HUES48 (cell line): ENCODE results near the gene SLC12A6.
A peak's percentile ranks its signal among the peaks of the same experiment; 100 is the strongest.
"Not testable (repeated sequence)": the region's sequence is repeated elsewhere in the genome, so short reads cannot be mapped to it uniquely, and the experiment has no call there.

Source experiments
- H3K27ac ChIP-seq: one replicate; pipeline ENCODE4 v1.7.0; 2013; ENCODE audit warnings: low read depth, low read length, inconsistent platforms
- H3K27me3 ChIP-seq: 2 replicates; pipeline ENCODE4 v1.6.1; 2013; ENCODE audit warnings: mild to moderate bottlenecking, low read length; ENCODE audit not compliant: control insufficient read depth, insufficient read depth
- H3K36me3 ChIP-seq: 2 replicates; pipeline ENCODE4 v1.6.1; 2013; ENCODE audit warnings: low read length; ENCODE audit not compliant: control insufficient read depth, insufficient read depth
- H3K4me1 ChIP-seq: 2 replicates; pipeline ENCODE4 v1.6.1; 2013; ENCODE audit warnings: mild to moderate bottlenecking, low read length; ENCODE audit not compliant: control insufficient read depth, insufficient read depth
- H3K4me3 ChIP-seq: 2 replicates; pipeline ENCODE4 v1.5.1; 2013; ENCODE audit warnings: mild to moderate bottlenecking, low read depth, low read length
- H3K9ac ChIP-seq: 2 replicates; pipeline ENCODE4 v1.6.1; 2013; ENCODE audit warnings: mild to moderate bottlenecking, low read depth, low read length, moderate library complexity
- H3K9me3 ChIP-seq: 2 replicates; pipeline ENCODE4 v1.6.1; 2013; ENCODE audit warnings: low read length; ENCODE audit not compliant: control insufficient read depth, insufficient read depth

SLC12A6 gene

GRCh38 chr15:34223904-34224596 lies 113.5 kb downstream of the SLC12A6 start:
- peak overlapping the region; percentile 81 for H3K9ac ChIP-seq
- H3K4me1 ChIP-seq = peaks cover 5% of the 10 kb centered on the region
- no peaks in the 10 kb centered on the region for H3K9me3 ChIP-seq
- H3K4me3 ChIP-seq = peak overlapping the region; percentile 99
- peak overlapping the region; percentile 91 for H3K27ac ChIP-seq
- no peaks in the 10 kb centered on the region for H3K27me3 ChIP-seq
- peaks cover 18% of the 10 kb centered on the region for H3K36me3 ChIP-seq

DNA sequence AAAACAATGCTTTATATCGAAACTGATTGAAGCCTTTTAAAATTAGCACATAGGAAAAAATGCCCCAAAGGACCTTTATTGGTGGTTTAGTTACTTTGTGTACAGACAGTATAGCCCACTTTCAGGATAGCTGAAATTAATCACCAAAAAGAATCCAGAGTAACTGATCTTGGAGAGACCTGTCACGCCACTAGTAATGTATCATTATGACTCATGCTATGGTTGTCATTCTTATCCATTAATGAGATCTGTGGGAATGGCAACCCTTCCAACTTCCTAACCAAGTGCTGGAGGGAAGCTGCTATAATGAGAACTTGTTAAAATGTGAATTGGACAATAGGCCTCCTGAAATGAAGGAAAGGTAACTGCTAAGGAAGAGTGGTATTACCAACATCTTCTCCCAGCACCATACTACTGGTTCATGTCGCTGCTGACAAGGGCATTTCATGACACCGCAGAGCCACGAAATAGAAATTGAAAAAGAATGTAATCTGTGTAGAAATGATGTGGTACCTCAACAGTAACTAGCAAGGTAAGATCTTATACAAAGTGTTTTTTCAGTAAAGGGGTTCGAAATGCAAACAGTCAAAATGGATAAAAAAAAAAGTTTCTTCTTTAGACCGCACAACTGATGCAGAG lies 119.9 kb downstream of the SLC12A6 start:
- H3K27ac ChIP-seq = no peak overlapping the region
- no peak overlapping the region for H3K9ac ChIP-seq

DNA sequence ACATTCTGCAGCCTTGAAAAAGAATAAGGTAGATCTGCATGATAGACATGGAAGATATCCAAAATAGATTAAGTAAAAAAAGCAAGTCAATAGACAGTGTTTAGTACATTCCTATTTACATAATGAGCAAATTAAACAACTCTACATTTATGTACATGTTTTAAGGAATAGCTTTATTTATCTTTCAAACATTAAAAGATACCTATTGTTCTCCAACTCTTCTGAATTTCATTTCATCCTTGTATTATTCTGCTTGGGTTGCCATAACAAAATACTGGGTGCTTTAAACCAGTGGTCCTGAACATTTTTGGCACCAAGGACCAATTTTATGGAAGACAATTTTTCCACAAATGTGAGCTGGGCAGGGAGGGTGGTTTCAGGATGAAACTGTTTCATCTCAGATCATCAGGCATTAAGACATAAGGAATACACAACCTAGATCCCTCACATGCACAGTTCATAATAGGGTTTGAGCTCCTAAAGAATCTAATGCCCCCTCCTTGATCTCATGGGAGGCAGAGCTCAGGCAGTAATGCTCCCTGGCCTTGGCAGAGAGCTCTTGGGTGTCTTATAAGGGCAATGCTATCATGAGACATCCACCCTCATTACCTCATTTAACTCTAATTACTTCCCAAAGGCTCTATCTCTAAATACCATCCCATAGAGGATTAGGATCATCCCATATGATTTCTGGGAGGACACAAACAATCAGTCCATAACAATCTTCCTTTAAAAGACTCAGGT lies 120.9 kb downstream of the SLC12A6 start:
- Histone ChIP-seq H3K4me1 (peaks cover 30% of the 10 kb centered on the region), H3K9me3 (no peaks in the 10 kb centered on the region), H3K27me3 (no peaks in the 10 kb centered on the region), H3K27ac (no peak overlapping the region), H3K9ac (no peak overlapping the region), H3K4me3 (no peak overlapping the region), H3K36me3 (no peaks in the 10 kb centered on the region)

More for the DNA sequence above, 119.9 kb downstream of the SLC12A6 start:
- no peaks in the 10 kb centered on the region for H3K27me3 ChIP-seq
- H3K36me3 ChIP-seq = no peaks in the 10 kb centered on the region
- no peak overlapping the region for H3K4me3 ChIP-seq
- no peaks in the 10 kb centered on the region for H3K9me3 ChIP-seq
- peaks cover 24% of the 10 kb centered on the region for H3K4me1 ChIP-seq

- no peaks in the 10 kb centered on the region for H3K36me3 ChIP-seq
- H3K4me1 ChIP-seq = peaks cover 30% of the 10 kb centered on the region
- H3K4me3 ChIP-seq = peak overlapping the region; percentile 57
- H3K9me3 ChIP-seq = no peaks in the 10 kb centered on the region
- no peaks in the 10 kb centered on the region for H3K27me3 ChIP-seq
- H3K27ac ChIP-seq = peak overlapping the region; percentile 91
- H3K9ac ChIP-seq = peak overlapping the region; percentile 69
Measured at GRCh38 chr15:34214135-34214534, 123.4 kb downstream of the SLC12A6 start.

- no peak overlapping the region for H3K9ac ChIP-seq
- H3K27ac ChIP-seq = peak overlapping the region; percentile 91
- no peaks in the 10 kb centered on the region for H3K27me3 ChIP-seq
- H3K9me3 ChIP-seq = no peaks in the 10 kb centered on the region
- H3K4me1 ChIP-seq = peaks cover 31% of the 10 kb centered on the region
- no peaks in the 10 kb centered on the region for H3K36me3 ChIP-seq
- H3K4me3 ChIP-seq = peak overlapping the region; percentile 57
Measured at GRCh38 chr15:34213690-34214089, 123.9 kb downstream of the SLC12A6 start.

DNA sequence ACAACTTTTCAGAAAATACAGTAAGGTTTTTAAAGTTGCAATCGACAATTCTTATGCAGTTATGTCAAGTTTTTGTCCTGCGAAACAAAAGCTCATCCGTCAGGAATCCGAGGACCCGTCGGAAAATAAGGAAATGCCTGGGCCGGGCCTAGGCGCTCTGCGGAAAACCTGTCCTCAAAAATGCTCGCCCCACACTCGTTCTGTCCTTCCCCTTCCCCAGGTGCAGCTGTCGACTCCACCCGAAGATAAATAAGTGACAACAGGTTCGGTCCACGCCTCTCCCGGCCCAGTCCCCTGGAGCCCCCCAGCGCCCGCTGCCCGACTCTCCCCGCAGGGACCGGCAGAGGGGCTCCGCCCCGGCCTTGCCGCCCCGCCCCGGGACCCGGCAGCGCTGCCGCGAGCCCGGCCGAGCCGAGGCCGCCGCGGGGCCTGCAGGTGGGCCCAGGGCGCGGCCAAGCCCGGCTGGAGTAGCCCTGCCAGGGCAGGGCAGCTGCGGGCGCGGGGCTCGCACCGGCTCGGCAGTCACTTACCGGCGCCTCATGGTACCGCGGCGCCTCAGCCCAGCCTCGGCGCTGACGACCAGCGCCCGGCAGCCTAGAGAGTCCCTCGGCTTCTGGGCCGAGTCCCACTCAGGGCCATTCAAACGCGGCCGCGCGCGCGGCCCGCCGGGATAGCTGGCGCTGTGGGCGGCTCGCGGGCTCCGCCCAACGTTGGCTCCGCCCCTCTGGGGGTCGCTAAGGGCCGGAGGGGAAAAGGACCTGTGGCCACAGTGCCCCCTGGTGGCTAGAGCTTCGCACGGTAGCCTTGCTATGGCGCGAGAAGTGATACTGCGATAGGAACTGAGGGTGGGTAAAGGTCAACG lies 127.9 kb downstream of the SLC12A6 start, which contains the start of gene KATNBL1:
Gene KATNBL1 (minus strand): TSS at position 676 of the 862 bp plus-strand sequence. CDS start 46,420 bp downstream, outside the sequence.
- Histone ChIP-seq H3K4me3 (peak within 1 kb of the TSS; percentile 94), H3K27me3 (no peaks in the 10 kb centered on the region), H3K4me1 (peaks cover 32% of the 10 kb centered on the region), H3K9ac (peak within 1 kb of the TSS; percentile 86), H3K36me3 (0 out of 2 replicates have a peak, but pooled peaks cover 5% of the 10 kb centered on the region), H3K27ac (peak within 1 kb of the TSS; percentile 96), H3K9me3 (no peaks in the 10 kb centered on the region)

DNA sequence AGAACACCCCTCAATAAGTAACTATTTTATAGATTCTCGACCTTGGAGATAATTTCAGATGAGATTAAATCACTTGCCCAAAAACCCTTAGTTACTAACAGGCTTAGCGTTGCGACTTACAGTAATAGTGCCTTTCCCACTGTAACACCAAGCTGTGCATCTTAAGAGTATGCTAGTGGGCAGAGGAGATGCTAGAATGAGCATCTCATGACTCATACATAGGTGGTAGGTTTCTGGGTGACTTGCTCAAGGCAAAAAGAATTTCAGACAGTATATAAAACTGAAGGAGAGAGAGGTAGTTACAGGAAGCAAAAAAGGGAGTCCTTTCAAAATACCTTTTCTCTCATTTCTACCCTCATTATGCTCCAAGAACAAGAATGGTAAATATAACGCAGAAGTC lies 131.6 kb downstream of the SLC12A6 start:
- no peak overlapping the region for H3K4me3 ChIP-seq
- H3K36me3 ChIP-seq = 0 out of 2 replicates have a peak, but pooled peaks cover 5% of the 10 kb centered on the region
- no peaks in the 10 kb centered on the region; the same call in 1 of the 2 replicates for H3K9me3 ChIP-seq
- H3K4me1 ChIP-seq = peaks cover 7% of the 10 kb centered on the region; the same call in 1 of the 2 replicates
- no peaks in the 10 kb centered on the region for H3K27me3 ChIP-seq
- H3K9ac ChIP-seq = no peak overlapping the region
- no peak overlapping the region for H3K27ac ChIP-seq

DNA sequence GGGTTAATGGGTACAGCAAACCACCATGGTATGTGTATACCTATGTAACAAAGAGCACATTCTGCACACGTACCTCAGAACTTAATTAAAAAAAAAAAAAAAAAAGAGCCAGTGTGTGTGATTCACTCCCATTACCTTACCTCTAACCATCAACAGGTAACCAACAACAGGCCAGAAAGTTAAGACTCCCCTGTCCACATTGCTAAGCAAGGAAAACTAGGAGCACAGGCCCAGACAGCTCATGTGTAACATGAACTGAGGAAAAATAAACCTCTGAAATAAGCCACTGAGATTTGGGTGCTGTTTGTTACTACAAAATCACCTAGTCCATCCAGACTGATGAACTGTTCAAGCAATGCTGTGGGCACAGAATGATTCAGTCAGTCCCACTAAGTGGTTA lies 133.6 kb downstream of the SLC12A6 start:
- Histone ChIP-seq H3K4me3 (no peak overlapping the region), H3K9me3 (no peaks in the 10 kb centered on the region; the same call in 1 of the 2 replicates), H3K27me3 (no peaks in the 10 kb centered on the region), H3K27ac (no peak overlapping the region), H3K36me3 (0 out of 2 replicates have a peak, but pooled peaks cover 5% of the 10 kb centered on the region), H3K4me1 (peaks cover 7% of the 10 kb centered on the region; the same call in 1 of the 2 replicates), H3K9ac (no peak overlapping the region)

GRCh38 chr15:34203305-34203704 lies 134.3 kb downstream of the SLC12A6 start:
- Histone ChIP-seq H3K4me1 (peaks cover 2% of the 10 kb centered on the region; the same call in 1 of the 2 replicates), H3K4me3 (no peak overlapping the region), H3K9me3 (no peaks in the 10 kb centered on the region; the same call in 1 of the 2 replicates), H3K27me3 (no peaks in the 10 kb centered on the region), H3K27ac (no peak overlapping the region), H3K36me3 (0 out of 2 replicates have a peak, but pooled peaks cover 5% of the 10 kb centered on the region), H3K9ac (no peak overlapping the region)

- not testable (repeated sequence) for H3K27me3 ChIP-seq, H3K36me3 ChIP-seq, H3K9ac ChIP-seq, H3K4me1 ChIP-seq, H3K4me3 ChIP-seq, H3K27ac ChIP-seq, H3K9me3 ChIP-seq
Measured at GRCh38 chr15:34193272-34193671, 144.3 kb downstream of the SLC12A6 start.
